ENCODE measurements around the gene BCOR.

- no peak for TF ChIP-seq CTCF (IDR thresholded peaks at IDR 0.05; ENCODE audit: insufficient read depth, low read length)
- no peak for TF ChIP-seq SPI1 (IDR thresholded peaks at IDR 0.05; ENCODE audit: borderline replicate concordance, low read depth)
Observed at GRCh38 chrX:40145923-40146261, 48.1 kb upstream of the BCOR start.
